Activated CD4-positive, alpha-beta memory T cell treated with anti-CD3 and anti-CD28 coated beads for 36 hours (primary cell): Measurements from ENCODE around the gene ZNF526. TPM values are rescaled to one million over a fixed set of nuclear protein-coding genes. Genes with fewer than 3 reads are reported as not detected.

Source experiments
- CTCF ChIA-PET: fragments of 350-600 bp; sonication (Branson Sonifier 250); formaldehyde crosslinking; loops from one replicate; lab custom pipeline; 2021; ENCODE audit warnings: antibody characterized with exemption, inconsistent platforms; lab: Charles Lee
- POLR2A ChIA-PET: fragments of 350-600 bp; sonication (Branson Sonifier 250); formaldehyde crosslinking; loops from one replicate; lab custom pipeline; 2021; ENCODE audit warnings: antibody characterized with exemption; lab: Charles Lee
- DNase-seq: peaks from one replicate; pipeline ENCODE4 v3.0.0-alpha.2; 2020
- H3K27ac Mint-ChIP-seq: one replicate; pipeline ENCODE4 v1.8.0; 2021; ENCODE audit warnings: mixed read lengths
- H3K27me3 Mint-ChIP-seq: one replicate; pipeline ENCODE4 v1.8.0; 2021; ENCODE audit warnings: mixed read lengths
- H3K36me3 Mint-ChIP-seq: one replicate; pipeline ENCODE4 v1.8.0; 2021; ENCODE audit warnings: mixed read lengths
- H3K4me1 Mint-ChIP-seq: one replicate; pipeline ENCODE4 v1.8.0; 2021; ENCODE audit warnings: low read depth, mixed read lengths
- H3K4me3 Mint-ChIP-seq: one replicate; pipeline ENCODE4 v1.8.0; 2021; ENCODE audit warnings: mild to moderate bottlenecking, mixed read lengths
- H3K9me3 Mint-ChIP-seq: one replicate; pipeline ENCODE4 v1.8.0; 2021; ENCODE audit warnings: mixed read lengths
- intact Hi-C: fragments of 100-400 bp; cut with micrococcal nuclease; formaldehyde crosslinking; loops from one replicate; pipeline ENCODE4 v1.15.1; 2023
- total RNA-seq, 2 experiments: library from RNA; stranded (reverse); gene quantifications; one replicate each; pipeline ENCODE4 v1.2.3, GENCODE V29; 2021

The ZNF526 gene
- total RNA-seq, 2 experiments from 2014 or later = 12.3 to 14.9 TPM

DNA sequence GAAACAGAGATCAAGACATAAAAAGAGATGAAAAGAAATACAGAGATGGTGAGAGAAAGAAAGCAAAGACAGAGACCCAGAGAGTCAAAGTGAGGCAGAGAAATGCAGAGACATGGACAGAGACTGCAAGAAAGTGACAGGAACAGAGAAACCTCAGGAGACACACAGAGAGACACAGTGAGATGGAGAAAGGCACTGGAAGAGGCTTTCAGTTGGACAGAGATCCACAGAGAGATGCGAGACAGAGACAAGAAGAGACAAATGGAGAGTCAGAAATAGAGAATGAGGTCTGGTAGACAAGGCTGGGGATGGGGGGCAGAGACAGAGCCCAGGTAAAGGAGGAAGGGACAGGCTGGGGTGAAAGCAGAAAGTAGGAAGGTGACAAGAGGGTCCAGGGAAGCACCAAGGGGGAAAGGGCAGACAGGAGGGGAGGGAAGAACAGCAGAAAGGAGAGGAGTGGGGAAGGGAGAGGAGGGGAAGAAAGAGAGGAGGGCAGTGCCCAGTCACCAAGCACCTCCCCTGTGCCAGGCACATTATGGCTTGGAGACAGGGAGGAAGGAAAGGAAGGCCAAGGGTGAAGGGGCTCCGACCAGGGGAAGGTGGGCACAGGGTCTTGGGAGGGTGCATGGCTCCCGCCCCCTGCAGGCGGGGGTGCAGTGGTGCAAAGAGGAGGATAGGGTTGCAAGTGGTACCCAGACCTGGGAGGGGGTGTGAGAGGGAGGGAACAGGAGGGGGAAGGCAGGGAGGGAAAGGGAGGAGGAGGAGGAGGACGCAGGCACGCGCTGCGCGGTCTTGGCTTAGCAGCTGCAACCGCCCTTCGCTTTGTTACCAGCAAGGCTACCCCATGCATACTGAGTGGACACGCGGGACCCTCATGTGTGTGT, 41.1 kb upstream of the ZNF526 start:
- ChIA-PET POLR2A (no interaction called here), CTCF (no interaction called here)
- Mint-ChIP-seq H3K27me3 (peaks cover 11% of the 10 kb centered on the region), H3K4me1 (peaks cover 20% of the 10 kb centered on the region), H3K9me3 (no peaks in the 10 kb centered on the region), H3K36me3 (no peaks in the 10 kb centered on the region), H3K4me3 (no peak overlapping the region), H3K27ac (no peak overlapping the region)
- peak; percentile 24 for DNase-seq
- intact Hi-C loops = no loop called here

DNA sequence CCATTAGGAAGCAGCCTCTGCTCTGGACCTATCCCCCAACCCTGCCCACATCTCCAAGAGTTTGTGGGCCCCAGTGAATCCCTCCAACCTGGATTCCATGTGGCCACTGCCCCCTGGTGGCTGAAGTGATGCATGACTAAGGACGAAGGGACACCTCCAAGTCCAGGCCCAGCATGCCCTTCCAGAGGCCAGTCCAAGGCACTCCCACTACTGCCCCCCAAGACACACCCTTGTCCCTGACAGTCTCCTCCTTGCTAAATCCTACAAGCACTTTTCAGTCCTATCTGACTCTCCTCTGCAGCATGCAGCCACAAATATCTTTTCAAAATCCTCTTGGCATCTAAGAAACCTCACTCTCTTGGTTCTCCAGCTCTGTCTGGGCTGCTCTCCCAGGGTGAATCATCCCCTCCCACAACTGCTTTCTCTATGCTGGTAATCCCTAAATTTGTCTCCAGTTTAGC, 35.7 kb upstream of the ZNF526 start:
- no peaks in the 10 kb centered on the region for H3K9me3 Mint-ChIP-seq
- intact Hi-C loops = loop anchor here (1.0 to 2.0 kb wide), 3 partner anchors 14 to 76 kb away; partner anchors contain the start of gene POU2F2
- no peaks in the 10 kb centered on the region for H3K36me3 Mint-ChIP-seq
- peaks cover 37% of the 10 kb centered on the region for H3K4me1 Mint-ChIP-seq
- H3K27me3 Mint-ChIP-seq = no peaks in the 10 kb centered on the region
- CTCF ChIA-PET = interaction anchor here (0.6 to 2.9 kb wide), 17 partner anchors 8 to 236 kb away, joined by 3 to 41 read pairs (median 5); partner anchors contain the start of genes PAFAH1B3, POU2F2 and PRR19
- no peak overlapping the region for H3K4me3 Mint-ChIP-seq
- POLR2A ChIA-PET = interaction anchor here (0.9 kb wide), 1 partner anchor 9 kb away, joined by 3 read pairs; no protein-coding TSS in a partner anchor
- H3K27ac Mint-ChIP-seq = peak overlapping the region; percentile 19
- DNase-seq = peak; percentile 83

DNA sequence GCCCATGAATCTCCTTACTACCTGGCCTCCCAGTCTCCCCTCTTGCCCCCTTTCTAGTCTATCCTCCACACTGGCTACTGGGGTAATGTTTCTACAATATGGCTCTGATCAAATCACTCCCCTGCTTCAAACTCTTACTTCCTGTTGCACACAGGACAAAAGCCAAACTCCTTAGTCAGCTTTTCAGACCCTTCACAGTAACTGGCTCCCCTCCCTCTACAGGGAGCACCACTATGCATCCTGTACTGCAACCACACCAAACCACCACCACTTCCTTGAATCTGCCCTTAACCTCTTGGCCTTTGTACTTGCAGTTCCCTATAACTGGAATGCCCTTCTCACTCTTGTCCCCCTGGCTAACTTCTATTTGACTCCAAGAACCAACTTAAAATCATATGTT, 34.8 kb upstream of the ZNF526 start:
- Mint-ChIP-seq H3K27ac (peak overlapping the region; percentile 49), H3K27me3 (no peaks in the 10 kb centered on the region), H3K9me3 (no peaks in the 10 kb centered on the region), H3K4me1 (peaks cover 40% of the 10 kb centered on the region), H3K36me3 (no peaks in the 10 kb centered on the region), H3K4me3 (no peak overlapping the region)
- POLR2A ChIA-PET = interaction anchor here (1.9 kb wide), 1 partner anchor 9 kb away, joined by 6 read pairs; no protein-coding TSS in a partner anchor
- peak; percentile 47 for DNase-seq
- intact Hi-C loops = loop anchor here (2.0 kb wide), 1 partner anchor 14 kb away; no protein-coding TSS in a partner anchor
- CTCF ChIA-PET = interaction anchor here (0.9 to 2.9 kb wide), 14 partner anchors 9 to 87 kb away, joined by 3 to 41 read pairs (median 6); partner anchors contain the start of gene POU2F2

DNA sequence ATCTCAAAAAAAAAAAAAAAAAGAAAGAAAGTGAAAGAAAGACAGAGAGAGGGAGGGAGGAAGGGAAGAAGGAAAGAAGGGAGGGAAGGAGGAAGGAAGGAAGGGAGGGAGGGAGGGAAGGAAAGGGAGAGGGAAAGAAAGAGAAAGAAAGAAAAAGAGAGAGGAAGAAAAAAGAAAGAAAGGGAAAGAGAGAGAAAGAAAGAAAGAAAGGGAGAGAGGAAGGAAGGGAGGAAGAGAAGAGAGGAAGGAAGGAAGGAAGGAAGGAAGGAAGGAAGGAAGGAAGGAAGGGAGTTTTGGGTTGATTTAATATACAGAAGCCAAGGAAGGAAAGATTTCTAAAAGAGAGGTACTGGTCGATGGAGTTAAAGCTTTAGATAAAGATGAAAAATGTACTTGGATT, 31.4 kb upstream of the ZNF526 start:
- Mint-ChIP-seq H3K4me1 (peaks cover 54% of the 10 kb centered on the region), H3K9me3 (peaks cover 4% of the 10 kb centered on the region), H3K36me3 (peaks cover under 1% of the 10 kb centered on the region), H3K27ac (no peak overlapping the region), H3K4me3 (no peak overlapping the region), H3K27me3 (no peaks in the 10 kb centered on the region)
- POLR2A ChIA-PET = interaction anchor here (1.7 kb wide), 1 partner anchor 12 kb away, joined by 5 read pairs; no protein-coding TSS in a partner anchor
- intact Hi-C loops = no loop called here
- no peak for DNase-seq
- CTCF ChIA-PET = interaction anchor here (0.7 to 1.4 kb wide), 2 partner anchors 12 to 56 kb away, joined by 4 to 5 read pairs; partner anchors contain the start of gene POU2F2

DNA sequence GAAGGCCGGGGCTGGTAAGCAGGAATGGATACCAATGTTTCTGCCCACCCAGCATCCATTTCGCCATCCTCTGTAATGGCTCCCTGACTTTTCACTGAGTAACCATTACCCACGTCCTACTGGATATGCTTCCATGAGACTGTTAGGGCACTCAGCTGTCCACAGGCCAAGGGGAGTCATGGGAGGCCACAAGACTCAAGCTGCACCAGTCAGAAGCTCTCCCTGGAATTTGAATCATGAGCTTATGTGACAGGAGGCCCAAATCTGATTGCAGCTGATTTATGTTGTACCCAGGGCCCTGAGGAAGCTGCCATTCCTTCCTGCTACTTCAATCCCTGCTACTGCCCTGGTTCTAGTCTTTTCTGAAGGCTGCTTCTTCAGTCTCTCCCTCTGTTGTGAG, 31.0 kb upstream of the ZNF526 start:
- H3K4me1 Mint-ChIP-seq = peaks cover 54% of the 10 kb centered on the region
- no peak for DNase-seq
- no peaks in the 10 kb centered on the region for H3K27me3 Mint-ChIP-seq
- no peak overlapping the region for H3K27ac Mint-ChIP-seq
- ChIA-PET CTCF (interaction anchor here (0.7 to 1.4 kb wide), 2 partner anchors 12 to 57 kb away, joined by 4 to 5 read pairs; partner anchors contain the start of gene POU2F2), POLR2A (interaction anchor here (1.7 kb wide), 1 partner anchor 12 kb away, joined by 5 read pairs; no protein-coding TSS in a partner anchor)
- intact Hi-C loops = no loop called here
- H3K4me3 Mint-ChIP-seq = no peak overlapping the region
- peaks cover 4% of the 10 kb centered on the region for H3K9me3 Mint-ChIP-seq
- H3K36me3 Mint-ChIP-seq = peaks cover 2% of the 10 kb centered on the region

DNA sequence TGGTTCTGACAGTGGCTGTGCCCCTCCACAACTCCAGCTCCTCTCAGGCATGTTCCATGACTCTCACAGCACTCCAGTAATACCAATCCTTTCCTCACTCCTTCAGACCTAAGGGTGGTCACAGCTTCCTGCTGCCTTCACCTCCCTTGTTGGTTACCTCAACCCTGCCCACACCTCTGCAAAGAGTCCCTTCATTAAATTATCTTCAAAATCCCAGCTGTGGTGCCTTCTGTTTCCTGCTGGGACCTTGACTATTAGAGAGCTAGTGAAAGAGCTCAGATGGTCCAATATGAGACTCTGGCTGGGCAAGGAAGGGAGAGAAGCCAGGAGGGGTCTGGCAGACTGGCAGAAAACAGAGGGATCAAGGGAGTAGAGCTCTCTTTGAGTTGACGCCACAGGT, 28.8 kb upstream of the ZNF526 start:
- intact Hi-C loops = loop anchor here (10.0 kb wide), 1 partner anchor 317 kb away; the partner anchor contains the start of gene CD79A
- Mint-ChIP-seq H3K4me3 (no peak overlapping the region), H3K27ac (peak overlapping the region; percentile 10), H3K9me3 (peaks cover 4% of the 10 kb centered on the region), H3K36me3 (peaks cover 7% of the 10 kb centered on the region), H3K4me1 (peaks cover 41% of the 10 kb centered on the region), H3K27me3 (no peaks in the 10 kb centered on the region)
- ChIA-PET POLR2A (interaction anchor here (0.7 to 1.6 kb wide), 2 partner anchors 15 to 132 kb away, joined by 3 to 5 read pairs; no protein-coding TSS in a partner anchor), CTCF (interaction anchor here (0.5 to 1.4 kb wide), 4 partner anchors 14 to 82 kb away, joined by 3 to 8 read pairs (median 4); partner anchors contain the start of gene POU2F2)
- DNase-seq = no peak

DNA sequence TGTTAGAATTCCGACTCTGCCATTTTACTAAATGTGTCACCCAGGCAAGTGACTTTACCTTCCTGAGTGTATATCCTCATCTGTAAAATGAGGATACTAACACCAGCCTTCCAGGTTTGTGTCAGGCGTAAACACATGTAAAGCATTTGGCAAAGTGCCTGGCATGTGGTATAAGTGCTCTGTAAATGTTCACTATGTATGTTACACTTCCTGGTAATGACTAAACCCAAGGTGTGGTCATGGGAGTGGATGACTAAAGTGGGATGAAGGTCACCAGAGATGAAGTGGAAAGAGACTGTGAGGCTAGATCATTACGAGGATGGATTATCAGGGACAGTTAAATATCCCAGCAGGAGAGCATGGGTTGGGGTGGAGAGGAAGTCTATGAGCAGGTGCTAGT, 28.3 kb upstream of the ZNF526 start:
- CTCF ChIA-PET = interaction anchor here (0.5 to 1.4 kb wide), 5 partner anchors 15 to 83 kb away, joined by 3 to 8 read pairs (median 4); partner anchors contain the start of genes DEDD2 and POU2F2
- intact Hi-C loops = loop anchor here (1.0 to 10.0 kb wide), 2 partner anchors 8 to 317 kb away; partner anchors contain the start of gene CD79A
- H3K9me3 Mint-ChIP-seq = peaks cover 4% of the 10 kb centered on the region
- POLR2A ChIA-PET = interaction anchor here (1.6 kb wide), 1 partner anchor 15 kb away, joined by 5 read pairs; no protein-coding TSS in a partner anchor
- H3K4me1 Mint-ChIP-seq = peaks cover 41% of the 10 kb centered on the region
- H3K27me3 Mint-ChIP-seq = no peaks in the 10 kb centered on the region
- H3K27ac Mint-ChIP-seq = peak overlapping the region; percentile 10
- peaks cover 12% of the 10 kb centered on the region for H3K36me3 Mint-ChIP-seq
- DNase-seq = peak; percentile 65
- H3K4me3 Mint-ChIP-seq = no peak overlapping the region

DNA sequence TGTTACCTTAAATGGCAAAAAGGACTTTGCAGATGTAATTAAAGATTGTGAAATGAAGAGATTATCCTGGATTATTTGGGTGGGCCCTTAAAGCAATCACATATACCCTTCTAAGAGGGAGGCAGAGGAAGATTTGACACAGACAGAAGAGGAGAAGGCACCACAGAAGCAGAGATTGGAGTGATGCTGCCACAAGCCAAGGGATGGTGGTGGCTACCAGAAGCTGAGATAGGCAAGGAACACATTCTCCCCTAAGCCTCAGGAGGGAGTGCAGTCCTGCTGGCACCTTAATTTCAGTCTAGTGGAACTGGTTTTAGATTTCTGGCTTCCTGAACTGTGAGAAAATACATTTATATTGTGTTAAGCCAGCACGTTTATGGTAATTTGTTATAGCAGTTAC, 26.8 kb upstream of the ZNF526 start:
- DNase-seq = no peak
- CTCF ChIA-PET = interaction anchor here (1.2 to 1.4 kb wide), 2 partner anchors 9 to 17 kb away, joined by 4 read pairs; no protein-coding TSS in a partner anchor
- peaks cover 18% of the 10 kb centered on the region for H3K36me3 Mint-ChIP-seq
- H3K27me3 Mint-ChIP-seq = no peaks in the 10 kb centered on the region
- peaks cover 4% of the 10 kb centered on the region for H3K9me3 Mint-ChIP-seq
- no peak overlapping the region for H3K27ac Mint-ChIP-seq
- no peak overlapping the region for H3K4me3 Mint-ChIP-seq
- intact Hi-C loops = loop anchor here (10.0 kb wide), 1 partner anchor 318 kb away; the partner anchor contains the start of gene CD79A
- POLR2A ChIA-PET = interaction anchor here (0.6 kb wide), 1 partner anchor 830 kb away, joined by 3 read pairs; no protein-coding TSS in a partner anchor
- peaks cover 44% of the 10 kb centered on the region for H3K4me1 Mint-ChIP-seq

DNA sequence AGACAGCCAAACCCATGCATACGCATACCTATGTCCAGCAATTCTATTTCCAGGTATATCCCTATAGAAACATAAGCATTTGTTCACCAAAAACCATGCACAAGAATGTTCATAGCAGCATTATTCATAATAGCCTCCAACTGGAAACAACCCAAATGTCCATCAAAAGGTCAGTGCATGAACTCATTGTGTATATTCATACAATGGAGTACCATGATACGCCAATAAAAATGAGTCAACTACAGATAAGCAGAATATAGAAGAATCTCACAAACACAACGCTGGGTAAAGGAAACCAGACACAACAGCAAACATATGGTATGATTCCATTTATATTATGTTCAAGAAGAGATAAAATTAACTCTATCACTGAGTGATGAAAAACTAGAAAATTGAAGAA, 26.4 kb upstream of the ZNF526 start:
- ChIA-PET CTCF (interaction anchor here (1.2 to 1.4 kb wide), 2 partner anchors 9 to 17 kb away, joined by 4 read pairs; no protein-coding TSS in a partner anchor), POLR2A (no interaction called here)
- Mint-ChIP-seq H3K4me3 (no peak overlapping the region), H3K27ac (no peak overlapping the region), H3K36me3 (peaks cover 20% of the 10 kb centered on the region), H3K27me3 (no peaks in the 10 kb centered on the region), H3K4me1 (peaks cover 47% of the 10 kb centered on the region), H3K9me3 (peaks cover 4% of the 10 kb centered on the region)
- intact Hi-C loops = loop anchor here (10.0 kb wide), 1 partner anchor 319 kb away; the partner anchor contains the start of gene CD79A
- DNase-seq = no peak

DNA sequence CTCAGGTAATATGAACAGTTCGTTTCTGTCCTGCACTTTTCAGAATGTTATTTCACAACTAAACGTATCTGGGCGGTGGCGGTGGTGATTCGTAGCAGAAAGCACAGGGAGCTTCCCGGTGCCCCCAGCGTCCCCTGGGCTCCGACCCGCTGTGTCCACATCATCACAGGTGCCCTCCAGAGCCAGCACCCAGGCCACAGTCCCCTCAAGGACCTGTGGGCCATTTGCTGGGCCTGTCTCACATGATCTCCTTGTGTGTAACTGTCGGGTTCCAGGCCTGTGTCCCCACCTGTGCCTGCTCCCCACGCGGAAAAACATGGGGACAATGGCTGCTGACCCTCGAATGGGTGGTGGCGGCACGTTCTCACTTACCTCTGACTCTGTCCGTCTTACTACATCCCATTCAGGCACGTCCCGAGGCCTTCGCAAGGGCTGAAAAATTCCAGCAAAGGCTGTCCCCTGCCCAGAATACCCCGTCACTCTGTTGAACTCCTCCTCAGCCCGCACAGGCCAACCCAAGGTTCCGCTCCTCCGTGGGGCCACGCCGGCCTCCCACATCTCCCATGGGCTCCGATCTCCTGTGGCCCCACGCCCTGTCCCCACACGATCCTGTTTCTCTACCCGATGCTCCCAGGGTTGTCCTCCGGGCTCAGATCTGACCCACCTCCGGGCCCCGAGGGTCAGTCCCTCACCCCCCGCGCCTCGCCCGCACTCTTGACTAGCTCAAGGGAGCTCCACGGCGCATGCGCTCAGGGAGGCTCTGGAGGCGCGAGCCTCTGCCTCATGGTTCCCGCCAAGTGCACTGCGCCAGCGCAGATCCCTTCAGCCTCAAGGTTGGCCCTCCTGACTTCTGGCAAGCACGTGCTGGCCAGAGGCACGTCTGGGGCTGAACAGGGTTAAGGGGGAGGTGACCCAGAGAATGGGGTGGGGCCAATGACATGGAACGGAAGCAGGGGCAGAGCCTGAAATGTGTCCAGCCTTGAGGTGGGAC, 23.8 kb upstream of the ZNF526 start:
- Mint-ChIP-seq H3K4me3 (no peak overlapping the region), H3K36me3 (peaks cover 31% of the 10 kb centered on the region), H3K27ac (no peak overlapping the region), H3K27me3 (no peaks in the 10 kb centered on the region), H3K4me1 (peaks cover 63% of the 10 kb centered on the region), H3K9me3 (peaks cover 4% of the 10 kb centered on the region)
- ChIA-PET POLR2A (no interaction called here), CTCF (no interaction called here)
- no peak for DNase-seq
- intact Hi-C loops = loop anchor here (10.0 kb wide), 1 partner anchor 322 kb away; the partner anchor contains the start of gene CD79A
